Esophagus squamous epithelium (tissue), 5 donors: Measurements from ENCODE around the gene ECSCR. TPM values are rescaled to one million over a fixed set of nuclear protein-coding genes. Genes with fewer than 3 reads are reported as not detected.
A peak's percentile ranks its signal among the peaks of the same experiment; 100 is the strongest.
"Not testable (repeated sequence)": the region's sequence is repeated elsewhere in the genome, so short reads cannot be mapped to it uniquely, and the experiment has no call there.

ENCODE experiments used
- DNase-seq: peaks from one replicate; lab custom pipeline; 2025; lab: John Stamatoyannopoulos, UW
- H3K27ac ChIP-seq, 4 donors: fragments of 200-600 bp; sonication (generic); one replicate each; pipeline ENCODE4 v1.5.1; 2016 to 2019; ENCODE audit warnings: mild to moderate bottlenecking in 1 of 4
- H3K27me3 ChIP-seq, 4 donors: fragments of 200-600 bp; sonication (generic); 1 replicate in 3 of 4; 2 replicates in 1 of 4; pipeline versions ENCODE4 v1.5.1 to v1.6.0; 2017 to 2021; ENCODE audit warnings: antibody characterized with exemption in 1 of 4
- H3K36me3 ChIP-seq, 3 donors: fragments of 200-600 bp; sonication (generic); one replicate each; pipeline ENCODE4 v1.5.1; 2016 to 2019
- H3K4me1 ChIP-seq, 3 donors: fragments of 200-600 bp; sonication (generic); one replicate each; pipeline ENCODE4 v1.5.1; 2017 to 2019
- H3K4me3 ChIP-seq, 4 donors: fragments of 200-600 bp; sonication (generic); 1 replicate in 3 of 4; 2 replicates in 1 of 4; pipeline ENCODE4 v1.5.1; 2016 to 2019; ENCODE audit warnings: mild to moderate bottlenecking in 2 of 4, moderate library complexity in 1 of 4
- H3K9me3 ChIP-seq, 3 donors: fragments of 200-600 bp; sonication (generic); one replicate each; pipeline ENCODE4 v1.5.1; 2016 to 2019
- POLR2A ChIP-seq, 4 donors: fragments of 450-650 bp; IDR thresholded peaks; one replicate each; pipeline ENCODE4 v1.6.1; 2017; ENCODE audit warnings: antibody characterized with exemption in 4 of 4, mild to moderate bottlenecking in 4 of 4, moderate library complexity in 3 of 4
- WGBS, 2 donors: methylation state at CpG; one replicate each; pipeline ENCODE4 v1.1.5; 2018; 5-methylcytosine and 5-hydroxymethylcytosine counted together
- intact Hi-C: fragments of 100-400 bp; cut with DNase I; formaldehyde crosslinking; loops from one replicate; pipeline ENCODE4 v1.15.0; 2022
- total RNA-seq, 4 donors: library from RNA; depleted of rRNA; stranded (reverse); fragments of >200 nt; gene quantifications; one replicate each; pipeline ENCODE4 v1.1.0, GENCODE V29; 2016
- TF ChIP-seq, protein P1 (sequence below), 6 experiments: fragments of 450-650 bp in 4 of 6; fragments of 200-600 bp in 2 of 6; sonication (generic) in 2 of 6; IDR thresholded peaks; one replicate each; pipeline ENCODE4 v1.5.1; 2016 to 2019; ENCODE audit warnings: antibody characterized with exemption in 6 of 6, mild to moderate bottlenecking in 4 of 6, moderate library complexity in 4 of 6
- donor health status: DM: yes; HTN: yes; CAD: no.

Gene ECSCR
- total RNA-seq, 4 donors from 2014 or later: 1.7 to 19.5 (median 6.9) TPM

DNA sequence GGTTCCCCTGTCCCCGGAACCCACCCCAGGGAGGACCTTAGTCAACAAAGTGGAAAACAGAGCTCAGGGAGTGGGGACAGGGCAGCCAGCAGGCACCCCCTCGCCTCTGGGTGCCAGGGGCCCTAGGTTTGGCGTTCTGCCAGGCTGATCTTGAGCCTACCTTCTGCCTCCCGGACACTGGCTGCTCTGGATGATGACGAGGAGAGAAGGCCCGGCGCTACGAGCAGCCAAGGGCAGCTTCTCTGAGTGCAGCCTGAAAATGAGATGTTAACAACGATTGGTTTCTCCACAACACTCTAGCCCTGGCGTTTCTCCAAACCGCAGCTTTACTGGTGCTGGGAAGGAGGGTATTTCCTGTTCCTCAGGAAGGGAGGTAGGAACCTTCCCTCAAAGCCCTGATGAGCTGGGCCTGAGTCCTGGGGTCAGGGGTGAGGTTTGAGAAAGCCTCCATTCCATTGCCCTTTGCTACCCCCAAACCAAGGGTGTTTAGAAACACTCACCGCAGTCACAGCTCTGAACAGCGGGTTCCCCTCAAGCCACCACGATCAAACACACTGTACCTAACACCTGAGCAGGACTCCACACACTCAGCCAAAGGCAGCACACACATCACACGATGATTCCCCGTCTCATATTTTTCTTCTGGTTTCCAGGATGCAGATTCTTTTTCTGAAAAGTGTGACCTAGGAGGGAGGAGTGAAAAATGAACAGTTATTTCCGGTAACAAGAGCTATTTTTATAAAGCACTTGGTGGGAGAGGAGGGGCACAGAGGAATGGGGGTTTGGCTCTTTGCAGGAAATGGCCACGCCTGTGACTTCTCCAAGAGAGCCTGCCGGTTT, 19.7 kb upstream of the ECSCR start, which contains the start of gene STING1:
STING1 (minus strand) TSS at position 709 of the 840 bp plus-strand sequence. CDS start 1,054 bp downstream, outside the sequence.
- peak; percentile 33 for DNase-seq
- 2 to 11% methylated on average over 10 of the region's 19 CpGs for WGBS, 2 donors
- no peaks in the 10 kb centered on the region for H3K27me3 ChIP-seq
- peaks cover 25 to 73% (median 38%) of the 10 kb centered on the region in 3 donors for H3K4me1 ChIP-seq
- H3K27ac ChIP-seq: peak within 1 kb of the TSS; percentile 91 to 99 (median 94)
- intact Hi-C loops: no loop called here
- peak in 1 of 4 donors; percentile 52 for TF ChIP-seq POLR2A (IDR thresholded peaks at IDR 0.05)
- TF ChIP-seq, protein P1, sequence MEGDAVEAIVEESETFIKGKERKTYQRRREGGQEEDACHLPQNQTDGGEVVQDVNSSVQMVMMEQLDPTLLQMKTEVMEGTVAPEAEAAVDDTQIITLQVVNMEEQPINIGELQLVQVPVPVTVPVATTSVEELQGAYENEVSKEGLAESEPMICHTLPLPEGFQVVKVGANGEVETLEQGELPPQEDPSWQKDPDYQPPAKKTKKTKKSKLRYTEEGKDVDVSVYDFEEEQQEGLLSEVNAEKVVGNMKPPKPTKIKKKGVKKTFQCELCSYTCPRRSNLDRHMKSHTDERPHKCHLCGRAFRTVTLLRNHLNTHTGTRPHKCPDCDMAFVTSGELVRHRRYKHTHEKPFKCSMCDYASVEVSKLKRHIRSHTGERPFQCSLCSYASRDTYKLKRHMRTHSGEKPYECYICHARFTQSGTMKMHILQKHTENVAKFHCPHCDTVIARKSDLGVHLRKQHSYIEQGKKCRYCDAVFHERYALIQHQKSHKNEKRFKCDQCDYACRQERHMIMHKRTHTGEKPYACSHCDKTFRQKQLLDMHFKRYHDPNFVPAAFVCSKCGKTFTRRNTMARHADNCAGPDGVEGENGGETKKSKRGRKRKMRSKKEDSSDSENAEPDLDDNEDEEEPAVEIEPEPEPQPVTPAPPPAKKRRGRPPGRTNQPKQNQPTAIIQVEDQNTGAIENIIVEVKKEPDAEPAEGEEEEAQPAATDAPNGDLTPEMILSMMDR (IDR thresholded peaks at IDR 0.05): no peak
- H3K36me3 ChIP-seq: peaks cover 0 to 27% (median 8%) of the 10 kb centered on the region in 3 donors
- peak within 1 kb of the TSS; percentile 35 to 77 (median 50) for H3K4me3 ChIP-seq
- H3K9me3 ChIP-seq: no peaks in the 10 kb centered on the region

DNA sequence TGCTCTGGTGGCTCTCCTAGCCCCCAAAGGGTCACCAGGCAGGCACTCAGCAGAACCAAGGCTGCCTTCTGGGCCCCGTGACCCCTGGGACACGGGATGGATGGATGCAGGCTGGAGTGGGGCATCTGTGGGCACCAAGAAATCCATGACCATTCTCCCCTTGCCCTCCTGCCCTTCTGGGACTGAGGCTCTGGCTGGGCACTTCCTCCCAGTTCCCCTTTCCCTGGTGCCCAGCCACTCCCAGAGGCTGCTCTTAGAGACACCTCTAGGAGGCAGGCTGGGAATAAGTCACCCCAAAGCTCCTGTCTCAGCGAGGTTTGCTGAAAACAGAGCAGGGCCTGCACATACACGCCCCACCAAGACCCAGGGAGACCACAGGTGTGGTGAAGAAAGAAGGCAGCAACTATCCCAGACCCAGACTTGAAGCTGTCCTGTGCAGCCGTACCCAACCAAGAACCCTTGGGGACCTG, 19.1 kb upstream of the ECSCR start:
- no peaks in the 10 kb centered on the region for H3K9me3 ChIP-seq
- no peak for DNase-seq
- H3K36me3 ChIP-seq: peaks cover 0 to 34% (median 13%) of the 10 kb centered on the region in 3 donors
- H3K27ac ChIP-seq: peak overlapping the region; percentile 91 to 99 (median 94)
- TF ChIP-seq, protein P1 (IDR thresholded peaks at IDR 0.05): peak in 4 of 6 experiments; percentile 18 to 61 (median 34)
- no peak for TF ChIP-seq POLR2A (IDR thresholded peaks at IDR 0.05)
- intact Hi-C loops: no loop called here
- WGBS, 2 donors: no CpG with 5 or more reads among the region's 5 CpGs
- H3K4me1 ChIP-seq: peaks cover 25 to 73% (median 38%) of the 10 kb centered on the region in 3 donors
- H3K27me3 ChIP-seq: no peaks in the 10 kb centered on the region
- peak overlapping the region; percentile 35 to 77 (median 50) for H3K4me3 ChIP-seq

DNA sequence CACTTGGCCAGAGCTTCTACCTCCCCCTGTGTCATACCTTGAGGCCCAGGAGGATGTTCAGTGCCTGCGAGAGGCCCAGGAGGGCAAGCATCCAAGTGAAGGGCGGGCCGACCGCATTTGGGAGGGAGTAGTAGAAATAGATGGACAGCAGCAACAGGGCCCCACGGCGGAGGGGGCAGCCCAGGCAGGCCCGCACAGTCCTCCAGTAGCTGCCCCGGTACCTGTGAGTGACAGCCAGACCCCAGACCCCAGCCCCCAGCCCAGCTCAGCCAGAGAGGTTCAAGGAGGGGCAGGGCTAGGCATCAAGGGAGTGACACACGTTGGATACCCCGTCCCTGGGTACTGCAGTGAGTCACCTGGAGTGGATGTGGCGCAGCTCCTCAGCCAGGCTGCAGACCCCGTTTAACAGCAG, 18.6 kb upstream of the ECSCR start:
- H3K4me3 ChIP-seq: peak overlapping the region; percentile 35 to 77 (median 50)
- H3K36me3 ChIP-seq: peaks cover 2 to 39% (median 17%) of the 10 kb centered on the region in 3 donors
- peaks cover 25 to 73% (median 38%) of the 10 kb centered on the region in 3 donors for H3K4me1 ChIP-seq
- no peak for DNase-seq
- intact Hi-C loops: no loop called here
- TF ChIP-seq, protein P1 (IDR thresholded peaks at IDR 0.05): no peak
- no peak for TF ChIP-seq POLR2A (IDR thresholded peaks at IDR 0.05)
- 9% methylated on average over 6 of the region's 12 CpGs; no CpG with 5 or more reads in 1 of the 2 donors for WGBS, 2 donors
- no peaks in the 10 kb centered on the region for H3K9me3 ChIP-seq
- H3K27me3 ChIP-seq: no peaks in the 10 kb centered on the region
- peak overlapping the region; percentile 91 to 99 (median 94) for H3K27ac ChIP-seq

DNA sequence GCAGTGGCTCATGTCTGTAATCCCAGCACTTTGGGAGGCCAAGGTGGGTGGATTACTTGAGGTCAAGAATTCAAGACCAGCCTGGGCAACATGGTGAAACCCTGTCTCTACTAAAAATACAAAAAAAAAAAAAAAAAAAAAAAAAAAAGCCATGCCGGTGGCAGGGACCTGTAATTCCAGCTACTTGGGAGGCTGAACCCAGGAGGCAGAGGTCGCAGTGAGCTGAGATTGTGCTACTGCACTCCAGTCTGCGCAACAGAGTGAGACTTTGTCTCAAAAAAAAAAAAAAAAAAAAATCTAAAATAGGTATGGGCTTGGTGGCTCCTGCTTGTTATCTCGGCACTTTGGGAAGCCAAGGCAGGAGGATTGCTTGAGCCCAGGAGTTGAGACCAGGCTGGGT, 17.2 kb upstream of the ECSCR start:
- H3K4me1 ChIP-seq: peaks cover 25 to 77% (median 41%) of the 10 kb centered on the region in 3 donors

DNA sequence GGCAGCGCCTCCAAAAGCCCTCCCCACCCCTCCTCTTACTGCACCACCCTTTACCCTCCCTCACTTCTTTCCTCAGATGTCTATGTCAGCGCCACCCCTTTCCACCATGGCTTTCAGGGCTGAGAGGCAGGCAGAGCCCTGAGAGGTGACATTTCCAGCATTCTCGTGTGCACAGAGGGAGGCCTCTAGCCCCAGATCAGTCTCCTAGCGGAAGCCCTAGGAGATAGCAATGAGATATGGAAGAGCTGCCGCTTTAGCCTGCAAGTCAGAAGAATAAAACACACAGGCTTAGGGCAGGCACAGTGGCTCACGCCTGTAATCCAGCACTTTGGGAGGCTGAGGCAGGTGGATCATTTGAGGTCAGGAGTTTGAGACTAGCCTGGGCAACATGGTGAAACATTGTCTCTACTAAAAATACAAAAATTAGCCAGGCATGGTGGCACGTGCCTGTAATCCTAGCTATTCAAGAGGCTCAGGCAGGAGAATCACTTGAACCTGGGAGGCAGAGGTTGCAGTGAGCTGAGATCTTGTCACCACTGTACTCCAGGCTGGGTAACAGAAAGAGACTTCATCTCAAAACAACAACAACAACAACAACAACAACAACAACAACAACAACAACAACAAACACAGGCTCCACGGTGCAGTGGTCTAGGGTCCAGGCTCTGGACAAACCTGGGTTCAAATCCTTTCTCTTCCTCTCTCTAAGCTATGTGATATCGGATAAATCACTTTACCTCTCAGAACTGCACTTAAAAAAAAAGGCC, 16.3 kb upstream of the ECSCR start:
- DNase-seq, H3K27me3 ChIP-seq, H3K4me3 ChIP-seq, intact Hi-C loops, H3K9me3 ChIP-seq: not testable (repeated sequence)
- Histone ChIP-seq H3K4me1 (peaks cover 25 to 77% (median 43%) of the 10 kb centered on the region in 3 donors), H3K27ac (peak overlapping the region in 2 of 4 donors; percentile 11 to 21), H3K36me3 (peaks cover 7 to 53% (median 25%) of the 10 kb centered on the region in 3 donors)
- WGBS, 2 donors: 68 to 85% methylated on average over 4 to 8 of the region's 9 CpGs

More for the DNA sequence above, 17.2 kb upstream of the ECSCR start:
- WGBS, 2 donors: 90% methylated on average over 4 of the region's 4 CpGs
- H3K4me3 ChIP-seq, intact Hi-C loops, DNase-seq, H3K27me3 ChIP-seq, H3K9me3 ChIP-seq: not testable (repeated sequence)
- peaks cover 7 to 53% (median 25%) of the 10 kb centered on the region in 3 donors for H3K36me3 ChIP-seq
- H3K27ac ChIP-seq: peak overlapping the region in 2 of 4 donors; percentile 21 to 94
